MM.1S (cell line): ENCODE data around the gene AUTS2.

Experiments
- CTCF ChIP-seq: fragments of 300-600 bp; sonication (generic); IDR thresholded peaks from 2 replicates; pipeline ENCODE4 v1.5.1; 2016; ENCODE audit warnings: antibody characterized with exemption, low read length, mixed read lengths
- EZH2 ChIP-seq: fragments of 300-600 bp; sonication (generic); optimal IDR thresholded peaks from 2 replicates; pipeline ENCODE3; 2017; ENCODE audit warnings: low read depth, mild to moderate bottlenecking, antibody characterized with exemption, low read length, mixed read lengths

GRCh38 chr7:69864274-69864673 is 266.0 kb downstream of the AUTS2 start:
- TF ChIP-seq CTCF: no peak
- no peak for TF ChIP-seq EZH2
